ENCODE data around the gene ITGB3BP.
A peak's percentile ranks its signal among the peaks of the same experiment; 100 is the strongest.
"Not testable (repeated sequence)": the region's sequence is repeated elsewhere in the genome, so short reads cannot be mapped to it uniquely, and the experiment has no call there.

The ITGB3BP gene

GRCh38 chr1:63501256-63501655 is 21.8 kb downstream of the ITGB3BP start:
- DNase-seq = no peak

DNA sequence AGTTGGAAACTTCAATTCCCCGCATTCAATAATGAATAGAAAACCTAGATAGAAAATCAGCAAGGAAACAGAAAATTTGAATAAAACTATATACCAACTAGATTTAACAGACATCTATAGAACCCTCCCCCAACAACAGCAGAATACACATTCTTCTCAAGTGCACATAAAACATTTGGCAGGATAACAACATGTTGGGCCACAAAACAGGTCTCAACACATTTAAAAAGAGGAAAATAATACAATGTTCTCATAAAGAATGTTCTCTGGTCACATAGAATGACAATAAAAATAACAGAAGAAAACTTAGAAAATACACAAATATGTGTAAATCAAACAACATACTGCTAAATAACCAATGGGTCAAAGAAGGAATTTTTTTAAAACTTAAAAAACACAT is 24.9 kb downstream of the ITGB3BP start:
- DNase-seq = no peak

- no peak for DNase-seq
Observed at GRCh38 chr1:63497577-63497976, 25.4 kb downstream of the ITGB3BP start.

- peak; percentile 73 for DNase-seq
Observed at GRCh38 chr1:63487336-63488065, 35.5 kb downstream of the ITGB3BP start.

- DNase-seq = no peak
Observed at GRCh38 chr1:63486629-63487028, 36.4 kb downstream of the ITGB3BP start.

- no peak for DNase-seq
Observed at GRCh38 chr1:63480057-63480456, 43.0 kb downstream of the ITGB3BP start.

GRCh38 chr1:63475761-63476160 is 47.3 kb downstream of the ITGB3BP start:
- DNase-seq = no peak

GRCh38 chr1:63468683-63469082 is 54.3 kb downstream of the ITGB3BP start:
- DNase-seq = not testable (repeated sequence)

DNA sequence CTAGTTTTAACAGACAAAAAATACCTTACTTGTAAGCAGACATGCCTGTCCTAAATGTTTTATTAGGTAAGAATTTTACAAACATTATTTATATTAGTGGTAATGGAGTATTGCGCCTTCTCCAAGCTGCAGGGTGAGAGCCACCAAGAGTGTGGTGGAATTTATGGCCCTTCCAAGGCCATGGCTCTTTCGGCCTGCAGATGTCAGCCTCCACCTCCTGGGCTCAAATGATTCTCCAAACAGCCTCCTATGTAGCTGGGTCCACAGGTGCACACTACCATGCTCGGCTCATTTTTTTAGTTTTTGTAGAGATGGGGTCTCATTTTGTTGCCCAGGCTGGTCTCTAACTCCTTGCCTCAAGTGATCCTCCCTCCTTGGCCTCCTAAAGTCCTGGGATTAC is 56.3 kb downstream of the ITGB3BP start:
- DNase-seq = peak; percentile 27

GRCh38 chr1:63466181-63466580 is 56.8 kb downstream of the ITGB3BP start:
- DNase-seq = no peak

DNA sequence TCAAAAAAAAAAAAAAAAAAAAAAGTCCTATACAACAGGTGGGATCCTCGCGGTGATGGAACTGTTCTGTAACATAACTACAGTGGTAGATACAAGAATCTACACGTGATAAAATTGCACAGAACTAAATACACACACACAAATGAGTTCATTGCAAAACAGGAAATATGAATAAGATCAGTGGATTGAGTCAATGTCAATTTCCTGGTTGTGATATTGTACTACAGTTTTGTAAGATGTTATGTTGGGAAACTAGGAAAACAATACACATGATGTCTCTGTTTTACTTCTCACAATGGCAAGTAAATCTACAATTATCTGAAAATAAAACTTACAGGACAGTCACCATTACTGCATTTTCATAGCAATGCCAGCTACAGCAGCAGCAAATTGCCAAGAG is 59.8 kb downstream of the ITGB3BP start:
- DNase-seq = no peak

DNA sequence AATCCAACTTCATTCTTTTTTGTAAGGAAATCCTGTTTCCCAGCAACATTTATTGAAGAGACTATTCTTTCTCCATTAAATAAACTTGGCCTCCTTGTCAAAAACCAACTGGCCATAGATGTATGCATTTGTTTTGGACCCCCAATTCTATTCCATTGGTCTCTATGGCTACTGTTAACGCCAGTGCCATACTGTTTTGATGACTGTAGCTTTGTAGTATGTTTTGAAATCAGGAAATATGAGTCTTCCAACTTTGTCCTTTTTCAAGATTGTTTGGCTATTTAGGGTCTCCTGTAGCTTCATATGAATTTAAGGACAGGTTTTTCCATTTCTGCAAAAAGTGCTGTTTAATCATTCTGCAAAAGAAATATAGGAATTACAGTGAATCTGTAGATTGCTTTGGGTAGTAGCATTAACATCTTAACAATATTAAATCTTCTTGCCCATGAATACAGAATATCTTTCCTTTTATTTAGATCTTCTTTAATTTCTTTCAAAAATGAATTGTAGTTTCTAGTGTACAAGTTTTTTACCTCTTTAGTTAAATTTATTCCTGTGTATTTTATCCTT is 61.3 kb downstream of the ITGB3BP start:
- no peak for DNase-seq

DNA sequence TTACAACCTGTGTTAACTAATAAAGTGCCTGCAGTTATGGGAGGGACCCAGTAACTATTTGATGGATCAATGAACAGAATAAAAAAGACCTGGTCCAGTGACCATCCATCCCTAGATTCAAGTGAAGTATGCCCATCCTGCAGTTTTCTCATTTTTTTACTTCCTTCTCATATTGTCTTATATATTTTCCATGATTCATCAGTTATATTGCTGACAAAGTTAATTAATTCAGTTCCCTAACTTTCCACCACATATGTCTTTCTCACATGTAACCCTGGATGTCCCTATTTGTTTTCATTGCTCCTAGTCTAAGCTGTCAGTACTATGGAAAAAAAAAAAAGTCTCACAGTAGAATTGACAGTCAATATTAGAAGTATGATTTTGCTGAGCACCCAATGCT is 64.3 kb downstream of the ITGB3BP start:
- no peak for DNase-seq

- peak; percentile 38 for DNase-seq
Observed at GRCh38 chr1:63454269-63454668, 68.8 kb downstream of the ITGB3BP start.

- DNase-seq = no peak
Observed at GRCh38 chr1:63453232-63453631, 69.8 kb downstream of the ITGB3BP start.

- no peak for DNase-seq
Observed at GRCh38 chr1:63450416-63450815, 72.6 kb downstream of the ITGB3BP start.

GRCh38 chr1:63448731-63449246 is 74.2 kb downstream of the ITGB3BP start:
- no peak for DNase-seq

DNA sequence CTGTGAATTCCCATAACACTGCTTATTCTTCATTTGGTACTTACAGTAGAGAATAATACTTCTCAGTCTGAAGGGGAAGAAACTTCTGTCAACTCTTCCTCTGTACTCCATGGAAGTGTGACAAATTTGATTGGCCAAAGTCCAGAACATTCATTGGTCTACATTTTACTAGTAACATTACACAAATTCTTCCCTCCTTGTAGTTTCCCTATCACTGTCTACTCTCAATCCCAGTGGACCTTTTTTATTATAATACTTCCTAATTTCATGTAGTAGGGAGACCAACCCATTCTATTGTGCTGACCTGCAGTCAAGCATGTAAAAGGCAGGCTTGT is 80.9 kb downstream of the ITGB3BP start:
- DNase-seq = no peak

DNA sequence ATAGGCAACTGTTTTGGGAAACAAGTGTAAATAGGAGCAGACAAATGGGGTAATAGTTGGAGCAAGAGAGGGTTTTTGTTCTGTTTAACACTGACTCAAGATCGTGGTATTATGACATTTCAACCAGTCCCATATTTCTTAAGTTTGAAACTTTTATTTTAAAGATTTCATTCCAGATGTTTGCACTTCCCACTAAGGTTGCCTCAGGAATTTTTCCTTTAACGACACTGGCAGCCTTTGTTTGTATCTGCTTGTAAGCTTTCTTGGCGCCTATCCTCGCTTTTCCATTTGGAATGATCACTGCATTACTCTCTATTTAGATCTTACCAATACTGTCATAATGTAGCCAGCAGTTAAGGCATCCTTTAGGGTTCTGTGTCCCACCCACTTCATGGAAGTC is 87.9 kb downstream of the ITGB3BP start:
- no peak for DNase-seq

- no peak for DNase-seq
Observed at GRCh38 chr1:63429281-63429680, 93.7 kb downstream of the ITGB3BP start.

GRCh38 chr1:63428815-63429214 is 94.2 kb downstream of the ITGB3BP start:
- no peak for DNase-seq

DNA sequence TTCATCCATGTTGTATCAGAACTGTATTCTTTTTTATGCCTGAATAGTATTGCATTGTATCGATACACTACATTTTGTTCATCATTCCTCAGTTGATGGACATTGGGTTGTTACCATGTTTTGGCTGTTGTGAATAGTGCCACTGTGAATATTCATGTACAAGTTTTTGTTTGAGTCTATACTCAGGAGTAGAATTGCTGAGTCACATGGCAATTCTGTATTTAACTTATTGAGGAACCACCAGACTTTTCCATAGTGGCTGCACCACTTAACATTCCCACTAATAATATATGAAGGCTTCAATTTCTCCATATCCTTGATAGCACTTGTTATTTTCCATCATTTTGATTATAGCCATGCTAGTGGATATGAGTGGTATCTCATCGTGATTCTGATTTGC is 99.4 kb downstream of the ITGB3BP start:
- no peak for DNase-seq

GRCh38 chr1:63420746-63421145 is 102.3 kb downstream of the ITGB3BP start:
- DNase-seq = not testable (repeated sequence)

- DNase-seq = no peak
Observed at GRCh38 chr1:63418101-63418500, 104.9 kb downstream of the ITGB3BP start.

All from DMS53 (cell line).